Spinal cord (tissue), 10 donors: ENCODE data around the gene SOAT1. TPM values are rescaled to one million over a fixed set of nuclear protein-coding genes. Genes with fewer than 3 reads are reported as not detected.

Experiments
- DNase-seq, 6 donors: peaks; one replicate each; pipeline versions ENCODE4 v3.0.0 to v3.0.0-alpha.2; 2013 to 2015; ENCODE audit warnings: low spot score in 6 of 6, low read depth in 4 of 6
- H3K27ac ChIP-seq: one replicate; pipeline ENCODE4 v1.5.1; 2013; ENCODE audit warnings: low read depth, low read length, control low read depth
- H3K27me3 ChIP-seq: one replicate; pipeline ENCODE4 v1.6.1; 2013; ENCODE audit warnings: low read length; ENCODE audit not compliant: control insufficient read depth, insufficient read depth
- H3K36me3 ChIP-seq: one replicate; pipeline ENCODE4 v1.6.1; 2013; ENCODE audit warnings: low read length; ENCODE audit not compliant: control insufficient read depth, insufficient read depth
- H3K4me1 ChIP-seq: one replicate; pipeline ENCODE4 v1.6.1; 2013; ENCODE audit warnings: low read length; ENCODE audit not compliant: control insufficient read depth, insufficient read depth
- H3K4me3 ChIP-seq: one replicate; pipeline ENCODE4 v1.5.1; 2013; ENCODE audit warnings: low read depth, low read length, control low read depth
- H3K9me3 ChIP-seq: one replicate; pipeline ENCODE4 v1.6.1; 2013; ENCODE audit warnings: low read length; ENCODE audit not compliant: control insufficient read depth, insufficient read depth
- WGBS: methylation state at CpG from one replicate; pipeline ENCODE4 v1.1.5; 2013; ENCODE audit warnings: missing lambda C conversion rate; ENCODE audit not compliant: insufficient coverage; 5-methylcytosine and 5-hydroxymethylcytosine counted together
- polyA plus RNA-seq, 2 donors: library from polyadenylated mRNA; unstranded; fragments of 120-200 nt; gene quantifications; one replicate each; pipeline ENCODE4 v1.2.1, GENCODE V29; 2013; ENCODE audit not compliant: insufficient read length in 2 of 2
- total RNA-seq, 2 donors: library from RNA; depleted of rRNA in 1 of 2; stranded (reverse); fragments of 120-200 nt in 1 of 2; fragments of >200 nt in 1 of 2; gene quantifications; one replicate each; pipeline versions ENCODE4 v1.2.3 to v1.2.4, GENCODE V29; 2013 to 2014
- donor health status: healthy.

The SOAT1 gene
- total and polyA plus RNA-seq, 4 donors, result 14.1 to 19.6 (median 16.8) TPM

GRCh38 chr1:179300112-179300511 is 6.5 kb downstream of the SOAT1 start:
- Histone ChIP-seq H3K36me3 (peaks cover 2% of the 10 kb centered on the region), H3K27me3 (no peaks in the 10 kb centered on the region), H3K27ac (no peak overlapping the region), H3K4me3 (no peak overlapping the region), H3K9me3 (no peaks in the 10 kb centered on the region), H3K4me1 (peaks cover 3% of the 10 kb centered on the region)
- WGBS, result no CpG with 5 or more reads among the region's 1 CpG
- no peak for DNase-seq

GRCh38 chr1:179302070-179302469 is 8.5 kb downstream of the SOAT1 start:
- H3K4me3 ChIP-seq, result no peak overlapping the region
- no CpG with 5 or more reads among the region's 3 CpGs for WGBS
- H3K36me3 ChIP-seq, result peaks cover 2% of the 10 kb centered on the region
- H3K27ac ChIP-seq, result no peak overlapping the region
- no peak for DNase-seq
- no peaks in the 10 kb centered on the region for H3K9me3 ChIP-seq
- H3K27me3 ChIP-seq, result no peaks in the 10 kb centered on the region
- H3K4me1 ChIP-seq, result no peaks in the 10 kb centered on the region

- Histone ChIP-seq H3K4me3 (no peak overlapping the region), H3K27ac (no peak overlapping the region), H3K36me3 (peaks cover 5% of the 10 kb centered on the region), H3K9me3 (no peaks in the 10 kb centered on the region), H3K27me3 (no peaks in the 10 kb centered on the region), H3K4me1 (no peaks in the 10 kb centered on the region)
- no CpG with 5 or more reads among the region's 3 CpGs for WGBS
- DNase-seq, result peak in 1 of 6 donors; percentile 20
Measured at GRCh38 chr1:179303200-179303785, 9.7 kb downstream of the SOAT1 start.

- no peaks in the 10 kb centered on the region for H3K9me3 ChIP-seq
- H3K4me1 ChIP-seq, result no peaks in the 10 kb centered on the region
- H3K36me3 ChIP-seq, result peaks cover 5% of the 10 kb centered on the region
- WGBS, result no CpG with 5 or more reads among the region's 1 CpG
- H3K27ac ChIP-seq, result no peak overlapping the region
- H3K27me3 ChIP-seq, result no peaks in the 10 kb centered on the region
- no peak overlapping the region for H3K4me3 ChIP-seq
- DNase-seq, result no peak
Measured at GRCh38 chr1:179305450-179305849, 11.9 kb downstream of the SOAT1 start.

GRCh38 chr1:179310291-179310690 is 16.7 kb downstream of the SOAT1 start:
- no peaks in the 10 kb centered on the region for H3K9me3 ChIP-seq
- H3K4me3 ChIP-seq, result no peak overlapping the region
- peaks cover 3% of the 10 kb centered on the region for H3K36me3 ChIP-seq
- H3K27ac ChIP-seq, result no peak overlapping the region
- H3K4me1 ChIP-seq, result no peaks in the 10 kb centered on the region
- DNase-seq, result no peak
- WGBS, result no CpG with 5 or more reads among the region's 3 CpGs
- H3K27me3 ChIP-seq, result no peaks in the 10 kb centered on the region

- H3K9me3 ChIP-seq, result no peaks in the 10 kb centered on the region
- H3K27ac ChIP-seq, result no peak overlapping the region
- no peak overlapping the region for H3K4me3 ChIP-seq
- H3K4me1 ChIP-seq, result no peaks in the 10 kb centered on the region
- H3K27me3 ChIP-seq, result no peaks in the 10 kb centered on the region
- DNase-seq, result no peak
- H3K36me3 ChIP-seq, result peaks cover 3% of the 10 kb centered on the region
- WGBS, result 100% methylated on average over 1 of the region's 3 CpGs
Measured at GRCh38 chr1:179310721-179311120, 17.1 kb downstream of the SOAT1 start.

GRCh38 chr1:179311149-179311700 is 17.6 kb downstream of the SOAT1 start:
- peaks cover 3% of the 10 kb centered on the region for H3K36me3 ChIP-seq
- H3K27me3 ChIP-seq, result no peaks in the 10 kb centered on the region
- WGBS, result 97% methylated on average over 3 of the region's 5 CpGs
- no peak overlapping the region for H3K4me3 ChIP-seq
- H3K9me3 ChIP-seq, result no peaks in the 10 kb centered on the region
- DNase-seq, result no peak
- no peak overlapping the region for H3K27ac ChIP-seq
- H3K4me1 ChIP-seq, result no peaks in the 10 kb centered on the region

GRCh38 chr1:179313004-179313403 is 19.4 kb downstream of the SOAT1 start:
- H3K4me1 ChIP-seq, result no peaks in the 10 kb centered on the region
- no peak overlapping the region for H3K27ac ChIP-seq
- no peaks in the 10 kb centered on the region for H3K36me3 ChIP-seq
- 80% methylated on average over 2 of the region's 6 CpGs for WGBS
- DNase-seq, result no peak
- H3K9me3 ChIP-seq, result no peaks in the 10 kb centered on the region
- no peaks in the 10 kb centered on the region for H3K27me3 ChIP-seq
- no peak overlapping the region for H3K4me3 ChIP-seq

GRCh38 chr1:179314928-179315327 is 21.3 kb downstream of the SOAT1 start:
- Histone ChIP-seq H3K4me3 (no peak overlapping the region), H3K27ac (no peak overlapping the region), H3K27me3 (no peaks in the 10 kb centered on the region), H3K4me1 (no peaks in the 10 kb centered on the region), H3K9me3 (no peaks in the 10 kb centered on the region), H3K36me3 (peaks cover 4% of the 10 kb centered on the region)
- no peak for DNase-seq
- no CpG with 5 or more reads among the region's 3 CpGs for WGBS

GRCh38 chr1:179318491-179318890 is 24.9 kb downstream of the SOAT1 start:
- no peaks in the 10 kb centered on the region for H3K4me1 ChIP-seq
- no CpG with 5 or more reads among the region's 5 CpGs for WGBS
- H3K4me3 ChIP-seq, result no peak overlapping the region
- no peak for DNase-seq
- no peaks in the 10 kb centered on the region for H3K27me3 ChIP-seq
- no peak overlapping the region for H3K27ac ChIP-seq
- H3K36me3 ChIP-seq, result peaks cover 4% of the 10 kb centered on the region
- H3K9me3 ChIP-seq, result no peaks in the 10 kb centered on the region
